Mucosa of rectum (tissue), 2 donors: ENCODE data around the gene GGN.
"Not testable (repeated sequence)": the region's sequence is repeated elsewhere in the genome, so short reads cannot be mapped to it uniquely, and the experiment has no call there.

Source experiments
- H3K27ac ChIP-seq, 2 donors: one replicate each; pipeline ENCODE4 v1.7.0; 2013; ENCODE audit warnings: inconsistent platforms in 2 of 2, low read depth in 2 of 2, low read length in 2 of 2
- H3K27me3 ChIP-seq, 2 donors: one replicate each; pipeline ENCODE4 v1.7.0; 2013; ENCODE audit warnings: low read length in 2 of 2; ENCODE audit not compliant: control insufficient read depth in 2 of 2, insufficient read depth in 2 of 2
- H3K36me3 ChIP-seq, 2 donors: one replicate each; pipeline ENCODE4 v1.7.0; 2013; ENCODE audit warnings: low read length in 2 of 2; ENCODE audit not compliant: control insufficient read depth in 2 of 2, insufficient read depth in 2 of 2
- H3K4me1 ChIP-seq, 2 donors: one replicate each; pipeline ENCODE4 v1.7.0; 2013; ENCODE audit warnings: low read length in 2 of 2, mild to moderate bottlenecking in 1 of 2; ENCODE audit not compliant: control insufficient read depth in 2 of 2, insufficient read depth in 2 of 2
- H3K4me3 ChIP-seq, 2 donors: one replicate each; pipeline ENCODE4 v1.7.0; 2013; ENCODE audit warnings: low read length in 2 of 2
- H3K9ac ChIP-seq, 2 donors: one replicate each; pipeline ENCODE4 v1.7.0; 2013; ENCODE audit warnings: low read length in 2 of 2, low read depth in 1 of 2, mild to moderate bottlenecking in 1 of 2
- H3K9me3 ChIP-seq, 2 donors: one replicate each; pipeline ENCODE4 v1.7.0; 2013; ENCODE audit warnings: low read length in 2 of 2; ENCODE audit not compliant: control insufficient read depth in 2 of 2
- donor health status: healthy.
- donor health status: Normal muscosa, but diverticular disease.

The GGN gene

GRCh38 chr19:38412961-38413360, 25.1 kb upstream of the GGN start:
- no peaks in the 10 kb centered on the region for H3K9me3 ChIP-seq
- no peak overlapping the region for H3K27ac ChIP-seq
- H3K36me3 ChIP-seq, result peaks cover 0 to 2% of the 10 kb centered on the region in 2 donors
- H3K27me3 ChIP-seq, result no peaks in the 10 kb centered on the region
- no peak overlapping the region for H3K9ac ChIP-seq
- no peak overlapping the region for H3K4me3 ChIP-seq
- peaks cover 2 to 3% of the 10 kb centered on the region in 2 donors for H3K4me1 ChIP-seq

GRCh38 chr19:38412491-38412890, 24.7 kb upstream of the GGN start:
- peaks cover 0 to 2% of the 10 kb centered on the region in 2 donors for H3K4me1 ChIP-seq

GRCh38 chr19:38411898-38412297, 24.1 kb upstream of the GGN start:
- H3K27me3 ChIP-seq, H3K9me3 ChIP-seq, H3K36me3 ChIP-seq, H3K9ac ChIP-seq, H3K4me1 ChIP-seq, H3K4me3 ChIP-seq, H3K27ac ChIP-seq: not testable (repeated sequence)

More at GRCh38 chr19:38412491-38412890, 24.7 kb upstream of the GGN start:
- no peaks in the 10 kb centered on the region for H3K9me3 ChIP-seq
- H3K27ac ChIP-seq, result no peak overlapping the region
- H3K36me3 ChIP-seq, result peaks cover 0 to 2% of the 10 kb centered on the region in 2 donors
- H3K4me3 ChIP-seq, result no peak overlapping the region
- no peak overlapping the region for H3K9ac ChIP-seq
- no peaks in the 10 kb centered on the region for H3K27me3 ChIP-seq

DNA sequence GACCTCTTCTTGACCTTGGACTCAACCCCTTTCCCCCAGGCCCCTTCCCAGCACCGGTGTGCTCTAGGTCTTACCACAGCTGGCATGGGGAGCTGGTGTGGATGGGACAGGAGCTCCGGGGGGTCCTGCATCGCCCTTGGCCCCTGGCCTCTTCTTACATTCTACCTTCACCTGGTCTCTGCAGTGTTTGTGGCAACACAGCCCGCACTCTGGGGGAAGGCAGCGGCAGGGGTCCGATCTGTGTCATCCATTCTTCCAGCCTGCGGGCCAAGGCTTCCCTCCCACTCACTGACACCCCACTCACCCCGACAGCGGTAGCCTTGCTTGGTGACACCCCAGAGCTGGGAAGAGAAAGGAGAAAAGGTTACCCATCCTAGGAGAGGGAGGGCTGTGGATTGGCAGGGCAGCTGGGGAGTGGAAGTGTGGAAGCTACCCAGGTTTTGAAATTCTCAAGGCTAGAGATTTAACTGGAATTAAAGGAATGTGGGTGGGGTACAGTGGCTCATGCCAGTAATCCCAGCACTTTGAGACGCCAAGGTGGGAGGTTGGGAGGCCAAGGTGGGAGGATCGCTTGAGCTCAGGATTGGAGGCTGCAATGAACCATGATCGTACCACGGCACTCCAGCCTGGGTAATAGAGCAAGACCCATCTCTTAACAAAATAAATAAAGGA, 23.3 kb upstream of the GGN start:
- H3K9me3 ChIP-seq, result no peaks in the 10 kb centered on the region

GRCh38 chr19:38410407-38410806, 22.6 kb upstream of the GGN start:
- H3K9ac ChIP-seq, H3K27ac ChIP-seq, H3K27me3 ChIP-seq, H3K9me3 ChIP-seq, H3K4me3 ChIP-seq, H3K4me1 ChIP-seq: not testable (repeated sequence)
- peaks cover 8 to 14% of the 10 kb centered on the region in 2 donors for H3K36me3 ChIP-seq

More for the DNA sequence above, 23.3 kb upstream of the GGN start:
- Histone ChIP-seq H3K27me3 (no peaks in the 10 kb centered on the region), H3K4me1 (no peaks in the 10 kb centered on the region), H3K27ac (no peak overlapping the region), H3K36me3 (peaks cover 6 to 13% of the 10 kb centered on the region in 2 donors), H3K4me3 (no peak overlapping the region), H3K9ac (no peak overlapping the region)

DNA sequence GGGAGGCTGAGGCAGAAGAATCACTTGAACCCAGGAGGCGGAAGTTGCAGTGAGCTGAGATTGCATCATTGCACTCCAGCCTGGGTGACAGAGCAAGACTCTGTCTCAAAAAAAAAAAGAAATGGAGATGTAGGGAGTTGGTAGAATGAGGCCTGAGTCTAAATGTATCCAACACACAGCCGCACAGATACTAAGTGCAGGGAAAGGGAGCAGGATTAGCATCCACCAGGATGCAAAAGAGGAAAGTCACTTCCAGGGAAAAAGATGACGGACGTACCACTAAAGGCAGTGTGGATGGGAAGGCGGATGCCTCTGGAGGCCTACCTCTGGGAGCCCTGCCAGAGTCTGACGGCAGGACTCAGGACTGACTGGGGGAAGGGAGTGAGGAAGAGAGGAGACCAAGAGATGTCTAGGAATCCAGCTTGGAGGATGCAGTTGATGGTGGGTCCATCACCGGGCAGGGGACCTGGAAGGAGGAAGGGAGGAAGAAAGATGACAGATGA, 21.8 kb upstream of the GGN start:
- Histone ChIP-seq H3K36me3 (peaks cover 11 to 17% of the 10 kb centered on the region in 2 donors), H3K27me3 (no peaks in the 10 kb centered on the region), H3K27ac (no peak overlapping the region), H3K4me1 (no peaks in the 10 kb centered on the region), H3K4me3 (no peak overlapping the region), H3K9ac (no peak overlapping the region), H3K9me3 (no peaks in the 10 kb centered on the region)

DNA sequence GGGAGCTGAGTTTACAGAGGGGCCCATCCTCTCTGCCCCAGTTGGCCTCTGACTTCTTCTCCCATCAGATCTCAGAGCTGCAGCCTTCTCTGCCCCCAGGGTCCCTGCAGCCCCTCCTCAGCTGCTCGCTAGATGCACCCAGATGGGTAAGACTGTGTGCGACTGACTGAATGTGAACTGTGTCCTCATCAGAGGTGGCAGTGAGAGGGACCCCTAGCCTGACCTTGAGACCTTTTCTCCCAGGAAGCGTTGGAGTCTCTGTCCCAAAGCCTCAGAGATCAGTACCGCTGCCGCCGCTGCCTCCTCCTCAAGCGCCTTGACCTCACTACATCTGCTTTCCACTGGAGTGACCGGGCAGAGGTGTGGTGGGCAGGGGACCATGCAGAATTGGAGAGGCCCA, 17.4 kb upstream of the GGN start:
- Histone ChIP-seq H3K4me3 (no peak overlapping the region), H3K4me1 (peaks cover 3 to 9% of the 10 kb centered on the region in 2 donors), H3K27me3 (peaks cover 0 to under 1% of the 10 kb centered on the region in 2 donors), H3K27ac (no peak overlapping the region), H3K9ac (no peak overlapping the region), H3K9me3 (no peaks in the 10 kb centered on the region), H3K36me3 (peaks cover 11 to 17% of the 10 kb centered on the region in 2 donors)

GRCh38 chr19:38404858-38405257, 17.0 kb upstream of the GGN start:
- peaks cover 3 to 9% of the 10 kb centered on the region in 2 donors for H3K4me1 ChIP-seq
- H3K9ac ChIP-seq, result no peak overlapping the region
- H3K27me3 ChIP-seq, result peaks cover 0 to 3% of the 10 kb centered on the region in 2 donors
- H3K9me3 ChIP-seq, result no peaks in the 10 kb centered on the region
- peaks cover 11 to 17% of the 10 kb centered on the region in 2 donors for H3K36me3 ChIP-seq
- H3K27ac ChIP-seq, result no peak overlapping the region
- no peak overlapping the region for H3K4me3 ChIP-seq

GRCh38 chr19:38402967-38403674, 15.3 kb upstream of the GGN start, which contains the start of gene FAM98C:
TSS of gene FAM98C (plus strand) at chr19:38403093. CDS start at chr19:38403154, 61 bp downstream.
- Histone ChIP-seq H3K4me3 (peak within 1 kb of the TSS; percentile 83 to 87), H3K9ac (peak within 1 kb of the TSS; percentile 85 to 97), H3K27ac (peak within 1 kb of the TSS; percentile 81 to 87), H3K36me3 (peaks cover 11 to 16% of the 10 kb centered on the region in 2 donors), H3K9me3 (no peaks in the 10 kb centered on the region), H3K27me3 (peaks cover 0 to 6% of the 10 kb centered on the region in 2 donors), H3K4me1 (peaks cover 3 to 9% of the 10 kb centered on the region in 2 donors)

GRCh38 chr19:38402623-38402966, 14.8 kb upstream of the GGN start:
- peak overlapping the region; percentile 60 to 63 for H3K9ac ChIP-seq

More at GRCh38 chr19:38402623-38402966, 14.8 kb upstream of the GGN start:
- Histone ChIP-seq H3K4me1 (peaks cover 3 to 9% of the 10 kb centered on the region in 2 donors), H3K4me3 (peak overlapping the region; percentile 71 to 76), H3K27ac (peak overlapping the region in 1 of 2 donors; percentile 34), H3K36me3 (peaks cover 11 to 16% of the 10 kb centered on the region in 2 donors), H3K27me3 (peaks cover 0 to 8% of the 10 kb centered on the region in 2 donors), H3K9me3 (no peaks in the 10 kb centered on the region)
